GM19099 (cell line): ENCODE results near the gene CARD6.

Experiments used
- POLR2A ChIP-seq: IDR thresholded peaks from 3 replicates; pipeline ENCODE4 v1.6.1; 2011; ENCODE audit warnings: low read depth; ENCODE audit not compliant: insufficient read length; ENCODE audit errors: extremely low read depth

CARD6 gene

GRCh38 chr5:40828690-40829661 is 12.2 kb upstream of the CARD6 start:
- peak; percentile 9 for TF ChIP-seq POLR2A

DNA sequence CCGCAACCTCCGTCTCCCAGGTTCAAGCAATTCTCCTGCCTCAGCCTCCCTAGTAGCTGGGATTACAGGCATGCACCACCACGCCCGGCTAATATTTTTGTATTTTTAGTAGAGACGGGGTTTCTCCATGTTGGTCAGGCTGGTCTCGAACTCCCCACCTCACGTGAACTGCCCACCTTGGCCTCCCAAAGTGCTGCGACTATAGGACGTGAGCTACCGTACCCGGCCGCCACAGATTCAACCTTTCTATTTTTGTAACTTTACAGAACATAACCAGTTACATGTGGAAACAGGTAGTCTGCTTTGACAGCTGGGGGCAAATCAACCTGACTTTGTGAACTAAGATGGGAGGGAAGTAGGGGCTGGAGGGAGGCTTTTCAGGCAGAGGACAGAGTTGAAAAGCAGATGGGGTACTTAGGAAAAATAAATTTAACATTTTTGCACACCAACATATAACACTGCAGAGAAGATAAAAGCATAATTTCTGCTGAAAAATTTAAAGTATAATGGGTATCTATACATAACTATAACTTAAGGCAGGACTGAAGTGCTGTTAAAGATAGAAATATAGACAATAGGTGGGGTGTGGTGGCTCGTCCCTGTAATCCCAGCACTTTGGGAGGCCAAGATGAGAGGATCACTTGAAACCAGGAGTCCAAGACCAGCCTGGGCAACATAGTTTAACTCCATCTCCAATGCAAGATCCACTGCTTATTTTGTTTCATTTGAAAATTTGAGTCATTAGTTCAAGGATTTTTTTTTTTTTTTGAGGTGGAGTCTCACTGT is 11.2 kb upstream of the CARD6 start:
- TF ChIP-seq POLR2A: no peak

DNA sequence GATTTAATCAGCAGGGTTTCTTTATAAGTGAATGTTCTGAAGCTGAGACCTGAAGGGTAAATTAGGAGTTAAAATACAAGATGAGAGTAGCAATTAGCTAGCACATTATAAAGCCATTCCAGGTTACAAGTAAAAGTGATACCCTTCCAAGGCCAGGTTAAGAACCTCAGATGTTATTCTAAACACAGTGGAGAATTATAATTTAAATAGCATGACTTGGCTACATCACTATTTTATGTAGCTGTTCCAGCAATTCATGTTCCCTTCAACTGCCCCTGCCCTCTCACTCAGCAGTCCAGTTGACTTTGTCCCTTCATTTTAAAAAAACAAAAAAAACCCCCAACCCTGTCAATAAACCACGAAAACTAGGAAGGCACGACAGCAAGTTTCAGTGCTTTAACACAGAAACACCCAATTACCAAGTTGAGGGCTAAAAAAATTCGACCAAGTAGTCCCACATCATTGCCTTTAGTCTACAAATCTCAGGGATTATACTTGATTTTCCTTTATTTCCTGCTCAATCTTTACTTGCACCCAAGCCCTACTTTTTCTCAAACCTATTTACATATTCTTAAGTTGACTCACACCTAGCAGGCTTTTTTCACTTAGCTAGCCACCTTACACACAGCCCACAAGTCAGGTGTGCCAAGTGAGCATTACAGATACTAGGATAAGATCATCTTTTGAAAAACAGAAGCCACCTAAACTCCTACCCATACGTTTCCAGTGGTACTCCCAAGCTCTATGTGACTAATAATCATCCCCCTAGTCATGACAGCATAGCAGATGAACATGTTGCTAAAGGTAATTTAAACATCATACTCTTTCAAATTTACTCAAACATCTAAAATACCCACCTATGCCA is 9.6 kb upstream of the CARD6 start:
- TF ChIP-seq POLR2A: no peak

DNA sequence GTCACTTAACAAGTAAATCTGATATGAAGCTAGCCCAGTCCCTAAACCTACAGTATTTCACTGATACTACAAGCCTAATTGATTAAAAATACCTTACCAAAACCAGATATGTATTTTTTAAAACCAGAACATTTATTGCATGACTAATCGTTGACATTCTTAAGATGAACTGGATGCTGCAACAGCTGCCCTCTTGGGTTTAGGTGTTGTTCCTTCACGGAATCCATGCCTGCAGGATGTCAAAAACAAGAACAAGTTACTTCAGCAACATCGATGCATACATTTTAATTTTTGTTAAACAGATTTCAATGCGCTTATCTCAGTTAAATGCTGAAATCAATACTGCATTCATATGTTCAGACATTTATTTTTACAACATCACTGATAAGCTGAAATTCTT is 8.8 kb upstream of the CARD6 start:
- peak; percentile 9 for TF ChIP-seq POLR2A

- TF ChIP-seq POLR2A: peak; percentile 8
These were observed 7.4 kb upstream of the CARD6 start for GRCh38 chr5:40833712-40834229.

DNA sequence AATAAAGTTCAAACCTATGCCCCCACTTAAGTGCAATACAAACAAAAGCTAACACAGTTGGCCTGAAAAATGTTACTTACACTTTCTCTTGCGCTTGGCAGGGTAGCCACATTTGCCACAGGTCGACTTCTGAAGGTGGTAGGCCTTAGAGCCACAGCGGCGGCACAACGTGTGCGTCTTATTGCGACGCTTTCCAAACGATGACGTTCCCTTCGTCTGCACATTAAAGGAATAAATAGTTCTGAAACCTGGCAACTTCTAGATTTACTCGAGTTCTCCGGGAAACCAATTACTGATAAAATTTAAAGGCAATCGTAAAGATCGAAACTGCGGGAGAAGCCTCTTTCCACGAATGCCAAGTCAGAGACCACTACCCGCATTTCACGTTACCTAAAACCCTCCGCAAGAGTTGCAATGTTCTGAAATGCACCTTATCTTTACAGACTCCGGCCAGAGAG is 6.7 kb upstream of the CARD6 start:
- TF ChIP-seq POLR2A: no peak

GRCh38 chr5:40834849-40835787 is 6.0 kb upstream of the CARD6 start, which contains the start of gene RPL37:
RPL37 (minus strand) TSS chr5:40835222; CDS start chr5:40835185, 37 bp downstream.
- peak; percentile 99 for TF ChIP-seq POLR2A

DNA sequence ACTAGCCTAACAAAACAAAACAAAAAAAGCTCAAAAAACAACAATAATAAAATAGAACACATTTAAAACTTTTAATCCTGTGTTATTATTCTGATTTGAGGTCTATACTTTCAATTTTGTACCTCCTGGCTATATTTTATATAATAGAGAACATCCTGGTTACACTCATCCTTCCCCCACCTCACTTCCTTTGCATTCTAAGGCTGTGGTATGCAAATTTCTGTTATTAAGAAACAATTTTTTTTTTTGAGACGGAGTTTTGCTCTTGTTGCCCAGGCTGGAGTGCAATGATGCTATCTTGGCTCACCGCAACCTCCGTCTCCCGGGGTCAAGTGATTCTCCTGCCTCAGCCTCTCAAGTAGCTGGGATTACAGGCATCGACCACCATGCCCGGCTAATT is 3.1 kb upstream of the CARD6 start:
- TF ChIP-seq POLR2A: no peak

- no peak for TF ChIP-seq POLR2A
These were observed 1.2 kb downstream of the CARD6 start for GRCh38 chr5:40842351-40842750.

DNA sequence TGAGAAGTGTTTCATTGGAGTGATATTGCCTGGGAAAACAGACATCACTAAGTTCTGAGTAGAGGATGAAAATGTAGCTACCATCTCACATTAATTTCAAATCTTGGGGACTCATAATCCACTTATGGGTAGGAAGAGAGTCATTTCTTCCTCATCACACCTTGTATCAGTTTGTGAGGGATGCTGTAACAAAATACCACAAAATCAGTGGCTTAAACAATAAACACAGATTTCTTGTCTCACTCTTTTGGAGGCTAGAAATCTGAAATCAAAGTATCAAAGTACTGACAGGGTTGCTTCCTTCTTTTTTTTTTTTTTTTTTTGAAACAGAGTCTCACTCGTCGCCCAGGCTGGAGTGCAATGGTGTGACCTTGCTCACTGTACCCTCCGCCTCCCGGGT is 3.4 kb downstream of the CARD6 start:
- no peak for TF ChIP-seq POLR2A

- no peak for TF ChIP-seq POLR2A
These were observed 5.2 kb downstream of the CARD6 start for GRCh38 chr5:40846371-40846770.

DNA sequence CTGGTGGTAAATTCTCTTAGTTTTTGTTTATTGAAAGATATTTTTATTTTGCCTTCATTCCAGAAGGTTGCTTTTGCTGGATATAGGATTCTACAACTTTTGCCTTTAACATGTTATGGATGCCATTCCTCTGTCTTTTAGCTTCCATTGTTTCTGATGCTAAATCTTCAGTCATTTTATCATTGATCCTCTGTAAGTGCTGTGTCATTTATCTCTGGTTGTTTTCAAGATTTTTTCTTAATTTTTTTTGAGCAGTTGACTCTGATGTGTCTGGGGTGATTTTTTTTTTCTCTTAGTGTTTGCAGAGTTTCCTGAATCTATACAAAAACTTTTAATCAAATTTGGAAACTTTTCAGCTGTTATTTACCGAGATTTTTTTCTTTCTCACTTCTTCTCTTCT is 6.4 kb downstream of the CARD6 start:
- TF ChIP-seq POLR2A: no peak

DNA sequence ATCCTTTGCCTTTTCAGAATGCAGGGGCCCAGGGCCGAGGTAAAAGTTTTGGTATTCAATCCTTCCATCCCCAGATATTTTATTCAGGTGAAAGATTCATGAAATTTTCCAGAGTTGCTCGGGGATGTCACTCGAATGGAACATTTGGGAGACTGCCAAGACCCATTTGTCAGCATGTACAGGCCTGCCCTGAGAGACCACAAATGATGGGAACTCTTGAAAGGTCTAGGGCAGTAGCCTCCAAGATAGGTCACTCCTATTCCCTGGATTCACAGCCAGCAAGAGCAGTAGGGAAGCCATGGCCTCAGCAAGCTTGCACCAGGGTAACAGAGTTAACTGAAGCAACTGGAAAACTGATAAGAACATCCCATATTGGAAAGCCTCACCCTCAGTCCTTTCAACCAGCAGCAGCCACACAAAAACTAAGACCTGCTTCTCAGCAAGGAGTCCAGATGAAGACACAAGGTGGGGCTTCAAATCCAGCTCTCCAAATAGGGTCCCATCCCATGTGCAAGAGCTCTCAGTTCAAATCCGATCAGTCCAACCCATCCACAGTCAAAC is 12.5 kb downstream of the CARD6 start:
- no peak for TF ChIP-seq POLR2A

GRCh38 chr5:40860711-40861110 is 19.5 kb downstream of the CARD6 start:
- TF ChIP-seq POLR2A: no peak

GRCh38 chr5:40866844-40867243 is 25.7 kb downstream of the CARD6 start:
- no peak for TF ChIP-seq POLR2A
